ENCODE measurements around the gene LMO2.

The LMO2 gene

GRCh38 chr11:33913991-33914390, 22.1 kb upstream of the LMO2 start:
- DNase-seq = no peak

- peak; percentile 81 for DNase-seq
Measured at GRCh38 chr11:33912405-33913361, 20.8 kb upstream of the LMO2 start.

- no peak for DNase-seq
Measured at GRCh38 chr11:33910958-33911339, 19.1 kb upstream of the LMO2 start.

- DNase-seq = no peak
Measured at GRCh38 chr11:33910296-33910957, 18.6 kb upstream of the LMO2 start.

- no peak for DNase-seq
Measured at GRCh38 chr11:33909552-33909951, 17.7 kb upstream of the LMO2 start.

- DNase-seq = no peak
Measured at GRCh38 chr11:33909150-33909549, 17.3 kb upstream of the LMO2 start.

- DNase-seq = no peak
Measured at GRCh38 chr11:33907421-33907820, 15.5 kb upstream of the LMO2 start.

- no peak for DNase-seq
Measured at GRCh38 chr11:33906484-33907186, 14.8 kb upstream of the LMO2 start.

GRCh38 chr11:33904102-33904501, 12.2 kb upstream of the LMO2 start:
- DNase-seq = no peak

GRCh38 chr11:33900159-33900840, 8.4 kb upstream of the LMO2 start:
- no peak for DNase-seq

- peak; percentile 59 for DNase-seq
Measured at GRCh38 chr11:33899400-33900037, 7.6 kb upstream of the LMO2 start.

- DNase-seq = no peak
Measured at GRCh38 chr11:33898957-33899356, 7.1 kb upstream of the LMO2 start.

GRCh38 chr11:33897761-33898375, 6.0 kb upstream of the LMO2 start:
- no peak for DNase-seq

- DNase-seq = no peak
Measured at GRCh38 chr11:33896911-33897310, 5.0 kb upstream of the LMO2 start.

- no peak for DNase-seq
Measured at GRCh38 chr11:33895752-33896137, 3.9 kb upstream of the LMO2 start.

GRCh38 chr11:33894398-33894746, 2.5 kb upstream of the LMO2 start:
- no peak for DNase-seq

GRCh38 chr11:33893711-33894397, 2.0 kb upstream of the LMO2 start:
- no peak for DNase-seq

GRCh38 chr11:33892906-33893594, 1.2 kb upstream of the LMO2 start:
- no peak for DNase-seq

GRCh38 chr11:33889821-33890378, 2.0 kb downstream of the LMO2 start:
- no peak for DNase-seq

- no peak for DNase-seq
Measured at GRCh38 chr11:33889296-33889695, 2.6 kb downstream of the LMO2 start.

- no peak for DNase-seq
Measured at GRCh38 chr11:33887886-33888285, 4.0 kb downstream of the LMO2 start.
